ENCODE results near the gene PDXP.

DNA sequence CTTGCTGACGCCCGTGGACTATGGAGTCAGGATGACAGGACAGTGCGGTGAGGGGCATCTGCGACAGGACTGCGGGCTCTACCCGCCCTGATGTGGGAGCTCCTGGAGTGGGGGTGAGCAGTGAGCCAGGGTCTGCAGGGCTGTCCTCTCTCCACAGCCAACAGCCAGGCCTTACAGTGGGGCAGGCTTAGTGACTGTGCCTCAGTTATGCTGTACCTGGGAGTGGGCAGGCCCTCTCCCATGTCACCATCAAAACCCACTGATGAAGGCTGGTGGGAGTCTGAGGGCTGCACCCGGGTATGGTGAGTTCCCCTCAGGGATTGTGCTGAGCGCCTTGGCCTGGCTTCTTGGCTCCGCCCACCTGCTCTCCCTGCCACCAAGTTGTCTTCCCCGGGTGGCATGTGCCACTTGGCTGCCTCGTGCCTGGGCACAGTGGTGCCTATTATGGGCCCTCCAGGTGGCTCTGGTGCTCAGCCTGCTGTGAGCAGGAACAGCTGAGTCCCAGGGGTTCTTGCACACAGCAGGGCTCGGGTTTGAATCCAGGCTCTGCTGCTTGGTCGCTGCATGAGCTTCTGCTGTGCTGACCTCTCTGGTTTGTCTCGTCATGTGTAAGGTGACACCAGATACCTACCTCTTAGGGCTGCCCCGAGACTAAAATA, 34.2 kb downstream of the PDXP start:
- TF ChIP-seq ZNF274 (IDR thresholded peaks at IDR 0.05; ENCODE audit: low read depth, low read length) (no peak), SUZ12 (IDR thresholded peaks at IDR 0.05; ENCODE audit: extremely low read depth, insufficient read depth, insufficient read length) (no peak), YY1 (IDR thresholded peaks at IDR 0.05; ENCODE audit: insufficient read depth, insufficient read length) (no peak)

Data from NT2/D1 (cell line).